T-helper 2 cell (primary cell): ENCODE measurements around the gene CEP120.
A peak's percentile ranks its signal among the peaks of the same experiment; 100 is the strongest.
"Not testable (repeated sequence)": the region's sequence is repeated elsewhere in the genome, so short reads cannot be mapped to it uniquely, and the experiment has no call there.

Source experiments
- DNase-seq, 5 experiments: peaks; one replicate each; pipeline versions ENCODE4 v3.0.0 to v3.0.0-alpha.2; 2012 to 2022

Gene CEP120

DNA sequence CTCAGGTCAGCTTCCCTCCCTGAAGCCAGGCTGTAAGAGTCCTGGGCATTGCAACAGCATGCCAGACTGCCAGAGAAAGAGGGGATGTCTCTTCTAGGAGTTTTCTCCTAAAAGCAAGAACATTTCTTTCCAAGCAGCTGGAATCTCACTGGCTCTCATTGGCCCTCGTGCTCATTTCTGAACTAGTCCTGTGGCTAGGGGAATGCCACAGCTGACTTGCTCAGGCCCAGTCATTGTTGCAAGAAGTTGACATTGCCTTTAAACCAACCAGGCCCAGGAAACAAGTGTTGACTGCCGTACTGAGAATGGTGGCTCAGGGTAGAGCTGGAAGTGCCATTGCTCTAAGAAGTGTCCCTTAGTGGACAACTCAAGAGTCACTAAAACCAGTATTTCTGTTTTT is 15.0 kb upstream of the CEP120 start:
- peak in 1 of 5 experiments; percentile 49 for DNase-seq

DNA sequence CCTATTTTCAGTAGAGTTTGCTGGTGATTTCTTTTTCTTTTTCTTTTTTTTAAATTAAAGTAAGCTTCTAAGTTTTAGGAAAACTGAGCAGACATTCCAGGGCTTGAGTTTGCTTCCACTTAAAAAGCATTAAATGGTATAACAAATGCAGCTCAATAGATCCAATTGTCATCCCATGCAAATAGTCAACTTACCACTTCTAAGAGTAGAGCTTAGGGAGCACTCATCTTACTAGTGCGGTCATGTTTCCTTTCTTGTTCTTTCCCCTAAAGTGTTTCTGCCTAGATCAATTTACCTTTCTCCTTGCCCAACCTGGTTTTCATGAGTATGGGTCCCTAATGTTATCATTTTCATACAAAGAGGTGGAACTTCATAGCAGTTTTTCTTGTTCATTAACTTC is 13.0 kb upstream of the CEP120 start:
- no peak for DNase-seq

DNA sequence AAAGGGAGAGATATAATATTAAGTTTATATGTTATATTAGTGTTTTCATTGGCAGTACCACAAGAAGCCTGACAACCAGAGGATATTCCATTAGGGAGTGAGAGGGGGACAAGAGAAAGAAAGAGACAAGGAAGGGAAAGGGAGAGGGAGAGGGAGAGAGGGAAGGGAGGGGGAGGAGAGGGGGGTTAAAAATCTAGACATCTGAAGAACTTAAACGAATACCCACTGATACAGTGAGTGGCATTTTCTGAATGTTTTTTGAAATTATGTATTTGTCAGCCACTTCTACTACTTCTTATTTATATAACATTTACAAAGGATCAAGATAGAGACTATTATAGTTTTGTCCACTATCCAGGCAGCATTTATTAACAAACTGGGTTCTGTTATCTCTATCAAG is 11.6 kb upstream of the CEP120 start:
- DNase-seq, result no peak

DNA sequence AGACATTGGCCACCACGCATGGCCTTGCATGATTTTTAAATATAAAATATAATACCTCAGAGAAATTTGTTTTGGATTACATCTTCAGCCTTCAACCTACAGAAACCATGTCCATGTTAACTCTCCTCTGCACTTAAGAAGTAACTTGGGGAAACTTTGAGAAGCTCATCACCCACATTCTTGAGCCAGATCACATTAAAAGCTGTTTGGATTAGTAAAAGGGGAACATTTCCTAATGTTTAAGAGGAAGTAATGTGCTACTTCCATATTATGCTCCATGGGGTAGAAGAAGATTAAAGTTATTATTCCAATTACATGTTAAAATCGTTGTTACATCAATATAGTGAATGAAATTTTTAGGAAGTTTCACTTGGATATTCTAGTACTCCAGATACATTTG is 10.4 kb upstream of the CEP120 start:
- DNase-seq, result no peak

DNA sequence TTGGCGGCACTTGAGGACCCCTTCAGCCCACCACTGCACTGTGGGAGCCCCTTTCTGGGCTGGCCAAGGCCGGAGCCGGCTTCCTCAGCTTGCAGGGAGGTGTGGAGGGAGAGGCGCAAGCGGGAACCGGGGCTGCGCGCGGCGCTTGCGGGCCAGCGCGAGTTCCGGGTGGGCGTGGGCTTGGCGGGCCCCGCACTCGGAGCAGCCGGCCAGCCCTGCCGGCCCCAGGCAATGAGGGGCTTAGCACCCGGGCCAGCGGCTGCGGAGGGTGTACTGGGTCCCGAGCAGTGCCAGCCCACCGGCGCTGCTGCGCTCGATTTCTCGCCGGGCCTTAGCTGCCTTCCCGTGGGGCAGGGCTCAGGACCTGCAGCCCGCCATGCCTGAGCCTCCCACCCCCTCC is 7.2 kb upstream of the CEP120 start:
- not testable (repeated sequence) for DNase-seq

DNA sequence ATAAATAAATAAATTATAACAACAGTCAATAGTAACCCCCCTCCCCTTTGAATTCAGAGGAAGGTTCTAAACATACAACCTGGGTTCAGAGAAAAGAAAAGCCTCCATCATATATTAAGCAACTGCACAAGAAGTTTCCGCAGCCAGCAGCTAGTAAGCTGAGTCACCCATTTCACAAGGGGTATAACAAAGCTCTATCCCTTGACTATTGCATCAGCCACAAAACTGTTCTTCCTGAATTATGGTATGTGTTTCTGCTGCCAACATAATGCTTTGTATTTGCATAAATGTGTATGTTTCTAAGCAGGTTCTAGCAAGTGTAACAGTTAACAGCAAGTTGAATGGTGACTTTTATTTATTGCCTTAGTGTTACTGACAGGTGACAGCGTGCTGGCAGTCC is 6.8 kb upstream of the CEP120 start:
- no peak for DNase-seq

DNA sequence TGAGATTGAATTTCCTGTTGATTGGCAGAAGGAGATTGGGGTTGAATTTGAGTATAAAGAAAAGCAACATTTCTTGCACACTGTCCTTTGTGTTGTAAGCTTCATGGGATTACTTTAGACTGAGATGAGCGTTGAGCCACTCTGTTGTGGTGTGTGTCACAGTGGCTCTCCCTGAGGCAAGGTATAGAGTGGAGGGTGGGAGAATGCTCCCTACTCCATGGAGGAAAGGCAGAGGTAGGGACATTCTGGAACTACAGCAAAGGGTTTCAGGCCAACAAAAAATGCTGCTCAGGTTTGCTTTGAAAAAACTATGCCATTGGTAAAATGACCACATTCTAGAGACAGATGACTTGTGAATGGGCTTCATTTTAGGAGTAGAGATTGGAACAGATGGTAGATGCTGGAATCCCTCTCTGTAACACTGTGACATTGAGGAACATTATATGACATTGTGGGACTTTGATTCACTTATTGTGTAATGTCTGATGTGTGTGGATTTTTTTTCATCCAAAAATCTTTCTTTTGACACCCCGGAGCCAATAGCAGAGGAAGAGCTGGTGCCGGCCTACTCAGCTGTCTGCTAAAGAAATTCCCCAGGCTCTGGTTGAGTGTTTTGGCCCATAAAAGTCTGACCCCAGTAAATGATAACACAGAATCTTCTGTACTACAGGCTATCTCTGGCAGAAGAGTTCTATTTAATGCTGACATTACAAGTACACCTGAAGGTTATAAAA is 6.2 kb upstream of the CEP120 start:
- no peak for DNase-seq

DNA sequence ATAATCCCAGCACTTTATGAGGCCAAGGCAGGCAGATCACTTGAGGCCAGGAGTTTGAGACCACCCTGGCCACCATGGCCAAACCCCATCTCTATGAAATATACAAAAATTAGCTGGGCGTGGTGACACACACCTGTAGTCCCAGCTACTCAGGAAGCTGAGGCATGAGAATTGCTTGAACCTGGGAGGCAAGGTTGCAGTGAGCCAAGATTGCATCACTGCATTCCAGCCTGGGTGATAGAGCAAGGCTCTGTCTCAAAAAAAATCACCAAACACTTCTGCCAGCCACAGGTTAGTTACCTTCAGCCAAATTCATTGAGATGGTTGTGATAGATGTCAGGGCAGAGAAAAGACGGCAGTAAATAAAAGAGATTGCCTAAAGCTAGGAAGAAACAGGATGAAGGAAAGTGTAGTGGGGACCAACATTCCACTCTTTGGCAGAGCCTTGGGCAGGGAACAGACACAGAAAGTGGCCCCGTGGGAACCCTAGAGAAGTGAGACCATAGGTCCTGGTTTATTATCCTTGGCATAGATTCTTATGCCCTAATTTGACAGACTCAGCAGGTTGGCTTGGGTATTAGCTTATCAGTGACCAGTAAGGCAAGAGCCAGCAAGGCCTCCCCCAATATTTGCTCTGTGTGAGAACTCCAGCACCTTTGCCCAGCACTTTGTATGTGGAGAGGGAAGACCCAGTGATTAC is 5.5 kb upstream of the CEP120 start:
- no peak for DNase-seq

DNA sequence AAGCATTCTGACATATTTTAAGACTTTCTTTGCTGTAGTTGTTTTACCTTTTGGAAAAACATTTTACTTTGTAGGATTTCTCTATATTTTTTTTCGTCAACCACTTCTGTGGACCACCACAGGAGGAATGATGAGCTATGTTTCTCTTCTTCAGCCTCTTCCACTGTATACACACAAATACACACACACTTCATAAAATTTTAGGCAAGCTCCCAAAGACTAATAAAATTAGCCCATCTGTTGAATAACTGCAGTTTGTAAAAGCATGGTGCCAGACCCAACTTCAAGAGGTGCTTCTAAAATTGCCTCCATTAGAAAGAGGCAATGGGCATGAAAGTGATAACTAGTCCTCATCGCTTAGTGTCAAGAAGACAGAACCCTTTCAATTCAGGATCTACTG is 4.1 kb upstream of the CEP120 start:
- DNase-seq, result no peak

DNA sequence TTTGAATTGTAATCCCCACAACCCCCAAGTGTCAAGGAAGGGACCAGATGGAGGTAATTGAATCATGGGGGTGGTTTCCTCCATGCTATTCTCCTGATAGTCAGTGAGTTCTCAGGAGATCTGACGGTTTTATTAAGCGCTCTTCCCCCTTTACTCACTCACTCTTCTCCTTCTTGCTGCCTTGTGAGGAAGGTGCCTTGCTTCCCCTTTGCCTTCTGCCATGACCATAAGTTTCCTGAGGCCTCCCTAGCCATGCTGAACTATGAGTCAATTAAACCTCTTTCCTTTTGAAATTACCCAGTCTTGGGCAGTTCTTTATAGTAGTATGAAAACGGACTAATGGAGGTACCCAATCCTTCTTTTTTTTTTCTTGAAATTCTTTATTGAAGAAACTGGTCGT is 2.2 kb upstream of the CEP120 start:
- no peak for DNase-seq

DNA sequence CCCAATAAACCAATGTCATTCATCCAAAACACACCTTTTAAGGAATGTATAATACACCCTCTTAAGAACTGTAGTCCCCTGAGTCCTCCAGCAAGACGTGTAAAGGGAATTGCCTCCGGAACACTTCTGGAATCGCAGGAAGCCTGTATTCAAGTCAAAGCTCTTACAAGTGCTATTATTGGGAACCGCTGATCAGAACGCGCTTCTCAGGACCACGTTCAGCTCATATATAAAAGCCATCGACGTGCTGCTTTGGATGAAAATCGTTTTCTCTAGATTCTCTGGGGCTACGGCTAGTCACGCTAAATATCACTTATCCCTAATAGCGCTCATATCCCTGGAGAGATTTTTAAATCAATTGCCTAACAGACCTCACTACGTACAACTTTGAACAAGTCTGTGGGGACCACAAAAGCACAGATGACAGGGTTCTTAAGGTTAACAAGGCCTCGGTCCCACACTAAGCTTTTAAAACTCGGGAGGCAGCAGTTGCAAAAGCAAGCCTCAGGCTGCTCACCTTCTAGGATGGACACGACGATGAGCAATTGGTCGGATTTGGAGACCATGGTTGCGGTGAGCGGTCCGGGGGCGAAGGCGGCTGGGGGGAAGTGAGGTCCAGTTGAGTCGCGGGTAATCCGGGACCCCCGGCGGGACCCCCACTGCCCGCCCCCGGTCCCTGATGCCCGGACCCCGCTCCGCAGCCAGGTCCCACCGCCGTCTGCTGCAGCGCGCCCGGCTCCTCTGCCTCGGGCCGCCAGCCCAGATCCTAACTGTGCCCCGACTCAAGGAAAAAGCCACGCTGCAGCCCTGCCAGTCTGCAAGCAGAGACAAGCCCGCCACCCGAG is 548 bp downstream of the CEP120 start:
- DNase-seq, result peak in 2 of 5 experiments; percentile 0 to 49

DNA sequence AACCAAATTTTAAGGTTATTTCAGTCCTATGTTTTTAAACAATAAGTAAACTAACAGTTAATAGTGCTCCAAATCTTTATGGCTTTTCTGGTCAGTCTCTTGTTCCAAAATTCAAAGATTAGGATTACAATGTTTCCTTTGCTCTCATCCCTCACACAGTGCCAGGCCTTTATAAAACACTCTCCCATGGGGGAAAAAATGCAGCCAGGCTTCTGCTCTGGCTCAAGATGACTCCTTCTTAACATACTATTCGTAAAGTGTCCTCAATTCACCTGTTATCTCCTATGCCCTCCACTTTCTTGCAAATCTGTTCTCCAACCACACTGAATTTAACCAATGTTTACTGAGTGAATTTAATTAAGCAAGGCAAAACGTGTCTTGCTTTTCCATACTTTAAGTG is 1.4 kb downstream of the CEP120 start:
- DNase-seq, result no peak

DNA sequence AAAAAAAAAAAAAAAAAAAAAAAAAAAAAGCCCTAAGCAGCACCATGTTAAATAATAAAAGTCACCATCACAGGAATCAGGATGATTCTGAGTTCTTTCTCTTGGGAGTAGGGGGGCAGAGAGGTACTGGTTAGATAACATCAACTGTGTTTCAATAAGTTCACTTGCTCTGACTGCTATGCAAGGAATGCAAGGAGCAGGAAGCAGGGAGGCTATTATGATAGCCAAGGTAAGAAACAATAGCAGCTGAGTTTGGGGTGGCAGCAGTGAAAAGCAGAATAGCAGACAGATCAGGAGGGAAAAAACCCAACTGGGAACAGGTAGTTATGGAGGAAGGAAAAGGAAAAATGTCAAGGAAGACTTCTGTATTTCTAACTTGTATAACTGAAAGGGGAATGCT is 8.2 kb downstream of the CEP120 start:
- DNase-seq, result no peak

DNA sequence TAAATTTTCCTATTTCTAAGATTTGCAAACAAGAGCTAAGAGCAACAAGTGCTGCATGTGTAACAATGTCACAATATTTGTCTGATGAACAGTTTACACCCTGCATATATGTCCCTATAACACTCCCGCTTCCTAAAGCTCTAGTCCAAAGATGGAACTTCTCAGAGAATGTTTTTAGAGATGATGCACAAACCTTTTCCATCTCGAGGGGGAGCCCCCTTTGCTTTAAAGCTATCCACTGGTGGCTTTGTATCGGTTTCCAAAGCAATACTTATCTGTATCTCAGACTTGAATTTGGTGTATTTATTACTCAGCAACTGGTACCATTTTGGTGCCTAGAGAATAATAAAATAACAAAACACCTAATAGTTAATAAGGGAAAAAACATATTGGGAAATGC is 11.0 kb downstream of the CEP120 start:
- no peak for DNase-seq

DNA sequence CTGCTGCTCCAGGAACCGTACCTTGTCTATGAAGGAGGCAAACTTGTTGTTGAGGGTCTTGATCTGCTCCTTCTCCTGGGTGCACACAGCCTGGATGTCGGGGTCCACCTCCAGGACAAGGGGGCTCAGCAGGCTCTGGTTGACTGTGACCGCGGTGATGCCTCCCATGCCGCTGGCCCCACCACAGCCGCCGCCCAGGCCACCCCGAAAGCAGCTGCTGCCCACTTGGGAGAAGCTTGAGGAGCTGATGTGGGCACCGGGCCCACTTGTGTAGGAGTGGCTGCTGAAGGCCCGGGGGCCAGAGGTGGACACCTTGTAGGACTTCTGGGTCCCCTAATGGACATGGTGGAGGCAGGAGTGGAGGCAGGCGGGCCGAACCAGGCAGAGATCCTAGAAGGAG is 21.2 kb downstream of the CEP120 start:
- DNase-seq, result not testable (repeated sequence)

DNA sequence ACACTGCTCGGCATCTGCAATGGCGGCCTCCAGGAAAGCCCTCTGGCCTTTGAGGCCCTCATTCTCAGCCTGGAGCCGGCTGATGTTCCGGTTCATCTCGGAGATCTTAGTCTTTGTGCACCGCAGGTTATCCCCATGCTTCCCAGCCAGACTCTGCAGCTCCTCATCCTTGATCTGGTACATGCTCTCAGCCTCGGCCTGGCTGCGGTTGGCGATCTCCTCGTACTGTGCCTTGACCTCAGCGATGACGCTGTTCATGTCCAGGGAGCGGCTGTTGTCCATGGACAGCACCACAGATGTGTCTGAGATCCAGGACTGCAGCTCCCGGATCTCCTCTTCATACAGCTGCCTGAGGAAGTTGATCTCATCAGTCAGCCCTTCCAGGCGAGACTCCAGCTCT is 21.9 kb downstream of the CEP120 start:
- no peak for DNase-seq

DNA sequence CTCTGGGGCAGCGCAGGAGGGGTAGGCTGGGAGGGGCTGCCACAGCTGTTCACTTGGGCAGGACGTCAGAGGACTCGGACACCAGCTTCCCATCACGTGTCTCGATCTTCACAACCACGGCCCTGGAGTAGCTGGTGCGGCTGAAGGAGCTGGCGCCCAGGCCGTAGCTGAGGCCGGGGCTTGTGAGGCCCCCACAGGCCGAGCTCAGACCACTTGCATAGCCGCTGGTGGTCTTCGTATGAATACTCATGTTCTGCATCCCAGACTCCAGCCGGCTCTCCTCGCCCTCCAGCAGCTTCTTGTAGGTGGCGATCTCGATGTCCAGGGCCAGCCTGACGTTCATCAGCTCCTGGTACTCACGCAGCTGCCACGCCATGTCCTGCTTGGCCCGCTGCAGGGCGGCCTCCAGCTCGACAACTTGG is 22.3 kb downstream of the CEP120 start:
- DNase-seq, result not testable (repeated sequence)

DNA sequence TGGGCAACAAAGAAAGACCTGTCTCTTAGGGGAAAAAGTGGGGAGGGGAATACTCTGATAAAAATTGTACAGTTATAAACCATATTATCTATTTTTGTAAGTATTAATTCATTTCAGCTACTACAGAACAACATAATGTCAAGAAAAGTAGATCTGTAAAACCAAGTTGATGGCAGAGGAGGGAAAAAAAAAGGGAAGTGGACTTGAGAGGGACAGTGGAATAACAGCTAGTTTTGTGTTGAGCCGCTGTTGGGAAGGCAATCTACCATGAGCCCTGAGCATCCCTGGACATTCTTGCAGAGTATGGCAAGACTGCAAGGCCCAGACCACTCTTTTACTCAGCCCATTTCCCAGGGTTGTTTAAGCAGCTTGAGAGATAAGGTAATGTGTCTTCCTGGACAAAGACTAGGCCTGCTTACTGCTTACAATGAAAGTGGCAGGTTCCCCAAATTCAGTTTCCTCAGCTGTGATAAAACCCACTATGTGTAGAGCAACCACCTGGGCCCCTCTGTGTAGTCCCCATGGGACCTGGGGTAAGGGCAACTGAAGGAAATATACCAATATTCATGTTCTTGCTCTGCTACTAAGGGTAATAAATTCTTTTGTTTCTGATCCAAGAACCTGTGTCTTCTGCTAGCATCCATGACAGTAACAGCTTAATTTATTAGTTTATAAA is 25.0 kb downstream of the CEP120 start:
- no peak for DNase-seq

DNA sequence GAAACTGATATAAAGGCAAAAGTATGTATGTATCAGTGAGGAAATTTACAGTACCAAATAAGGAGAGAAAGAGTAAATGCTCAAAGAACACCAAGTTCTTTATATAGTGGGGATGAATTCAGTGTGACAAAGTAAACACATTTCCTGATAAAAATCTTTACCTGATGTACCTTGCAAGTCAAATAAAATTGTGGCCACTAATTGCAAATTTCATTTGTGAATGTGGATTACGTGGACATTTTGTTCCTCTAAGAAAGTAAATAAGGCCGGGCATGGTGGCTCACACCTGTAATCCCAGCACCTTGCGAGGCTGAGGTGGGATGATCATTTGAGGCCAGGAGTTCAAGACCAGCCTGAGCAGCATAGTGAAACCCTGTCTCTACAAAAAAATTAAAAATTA is 25.7 kb downstream of the CEP120 start:
- DNase-seq, result no peak

DNA sequence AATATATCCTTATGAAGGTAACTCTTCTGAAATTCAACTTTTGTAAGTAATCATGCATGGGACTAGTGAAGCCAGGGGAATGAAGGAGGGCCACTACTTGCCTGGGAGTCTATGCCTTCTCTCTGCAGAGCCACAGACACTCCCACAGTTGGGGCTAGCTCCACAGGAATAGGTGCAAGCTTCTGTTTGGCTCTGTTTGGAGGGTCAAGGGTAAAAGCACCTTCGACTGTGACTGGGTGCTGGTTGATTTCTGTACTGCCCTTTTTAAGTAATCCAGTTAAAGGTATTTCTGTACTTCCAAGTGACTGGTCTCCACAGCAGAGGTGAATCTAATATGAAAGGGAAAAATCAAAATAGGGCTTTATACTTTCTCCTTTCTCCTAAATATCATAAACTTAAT is 32.2 kb downstream of the CEP120 start:
- no peak for DNase-seq

DNA sequence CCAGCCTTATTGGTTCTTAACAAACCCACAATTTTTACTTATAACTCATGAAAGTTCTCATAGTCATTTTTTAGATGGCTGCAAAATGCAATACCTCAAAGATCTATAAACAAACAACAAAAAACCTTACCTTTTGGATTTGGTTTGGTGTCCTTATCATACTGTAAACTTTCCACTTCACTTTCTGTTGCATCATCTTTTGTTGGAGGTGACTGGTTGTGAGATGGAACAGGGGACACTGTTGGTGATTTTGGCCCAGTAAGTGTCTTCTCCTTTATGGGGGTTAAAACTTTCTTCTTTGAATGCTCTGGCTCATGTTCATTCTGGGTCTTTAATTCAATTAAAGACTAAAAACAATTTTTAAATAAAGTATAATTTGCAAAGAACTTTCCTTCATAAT is 33.4 kb downstream of the CEP120 start:
- DNase-seq, result no peak

DNA sequence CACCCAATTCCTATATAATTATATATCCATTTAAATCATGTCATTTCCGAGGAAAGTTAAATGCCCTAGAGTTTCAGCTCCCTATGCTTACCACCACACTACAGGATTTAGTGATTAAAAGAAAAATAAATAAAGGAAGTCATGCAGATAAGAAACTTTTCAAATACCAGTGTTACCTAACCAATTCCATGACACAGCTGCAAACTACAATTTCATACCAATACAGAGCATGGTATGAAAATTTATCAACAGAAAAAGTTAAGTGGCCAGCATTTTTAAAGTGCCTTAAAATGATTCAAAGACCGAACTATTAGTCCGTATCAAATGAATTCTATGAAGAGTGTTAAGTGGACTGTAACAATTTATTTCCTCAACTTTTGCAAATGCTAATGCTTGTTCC is 35.9 kb downstream of the CEP120 start:
- DNase-seq, result no peak

DNA sequence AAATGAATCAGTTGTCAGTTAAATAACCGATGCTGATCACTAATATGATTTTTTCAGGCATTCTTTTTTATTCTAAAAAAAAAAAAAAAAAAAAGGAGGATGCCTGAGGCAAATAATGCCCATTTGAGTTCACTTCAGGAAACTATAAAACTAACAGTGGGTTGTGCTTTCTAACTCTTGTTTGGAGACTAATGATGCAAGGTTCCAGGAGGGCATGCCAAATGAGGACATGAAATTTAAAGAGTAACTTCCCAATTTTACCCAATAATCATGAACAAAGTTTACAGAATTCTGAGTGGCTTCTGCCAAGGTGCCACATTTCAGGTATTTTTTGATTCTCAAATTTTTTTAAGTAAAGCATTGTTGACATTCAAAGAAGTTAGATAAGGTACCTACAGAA is 41.0 kb downstream of the CEP120 start:
- no peak for DNase-seq
